T-helper 2 cell treated with Interferon-gamma antibody and Interleukin-4, amounts not matched to agents 5 μg/mL and 100 μg/mL, for 36 hours (primary cell): Measurements from ENCODE around the gene OR8H3.
"Not testable (repeated sequence)": the region's sequence is repeated elsewhere in the genome, so short reads cannot be mapped to it uniquely, and the experiment has no call there.

Experiments used
- DNase-seq: peaks from one replicate; pipeline ENCODE4 v3.0.0; 2021; ENCODE audit warnings: low spot score
- H3K27ac Mint-ChIP-seq: one replicate; pipeline ENCODE4 v1.8.0; 2021; ENCODE audit warnings: mild to moderate bottlenecking, mixed read lengths
- H3K27me3 Mint-ChIP-seq: one replicate; pipeline ENCODE4 v1.8.0; 2021; ENCODE audit warnings: low read depth, mixed read lengths
- H3K36me3 Mint-ChIP-seq: one replicate; pipeline ENCODE4 v1.8.0; 2021; ENCODE audit warnings: low read depth, mixed read lengths
- H3K4me1 Mint-ChIP-seq: one replicate; pipeline ENCODE4 v1.8.0; 2021; ENCODE audit warnings: low read depth, mixed read lengths
- H3K4me3 Mint-ChIP-seq: one replicate; pipeline ENCODE4 v1.8.0; 2022; ENCODE audit warnings: mild to moderate bottlenecking, moderate library complexity, mixed read lengths
- H3K9me3 Mint-ChIP-seq: one replicate; pipeline ENCODE4 v1.8.0; 2021; ENCODE audit warnings: mixed read lengths

Gene OR8H3, protein sequence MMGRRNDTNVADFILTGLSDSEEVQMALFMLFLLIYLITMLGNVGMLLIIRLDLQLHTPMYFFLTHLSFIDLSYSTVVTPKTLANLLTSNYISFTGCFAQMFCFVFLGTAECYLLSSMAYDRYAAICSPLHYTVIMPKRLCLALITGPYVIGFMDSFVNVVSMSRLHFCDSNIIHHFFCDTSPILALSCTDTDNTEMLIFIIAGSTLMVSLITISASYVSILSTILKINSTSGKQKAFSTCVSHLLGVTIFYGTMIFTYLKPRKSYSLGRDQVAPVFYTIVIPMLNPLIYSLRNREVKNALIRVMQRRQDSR

DNA sequence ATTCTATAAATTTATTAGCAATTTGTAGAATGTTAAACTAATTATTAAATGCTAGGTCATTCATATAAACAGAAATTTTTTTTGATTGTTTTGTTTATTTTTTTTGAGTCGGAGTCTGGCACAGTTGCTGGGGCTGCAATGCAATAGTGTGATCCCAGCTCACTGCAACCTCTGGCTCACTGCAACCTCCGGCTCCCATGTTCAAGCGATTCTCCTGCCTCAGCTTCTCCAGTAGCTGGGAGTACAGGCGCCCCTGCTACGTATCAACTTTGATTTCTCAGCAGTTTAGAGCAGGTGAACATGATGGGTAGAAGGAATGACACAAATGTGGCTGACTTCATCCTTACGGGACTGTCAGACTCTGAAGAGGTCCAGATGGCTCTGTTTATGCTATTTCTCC lies at the start of gene OR8H3:
Gene OR8H3 (plus strand): TSS at position 301 of the 400 bp plus-strand sequence. CDS start 0 bp downstream, at position 301.
- Mint-ChIP-seq H3K27me3 (no peaks in the 10 kb centered on the region), H3K4me3 (no peak within 1 kb of the TSS)

DNA sequence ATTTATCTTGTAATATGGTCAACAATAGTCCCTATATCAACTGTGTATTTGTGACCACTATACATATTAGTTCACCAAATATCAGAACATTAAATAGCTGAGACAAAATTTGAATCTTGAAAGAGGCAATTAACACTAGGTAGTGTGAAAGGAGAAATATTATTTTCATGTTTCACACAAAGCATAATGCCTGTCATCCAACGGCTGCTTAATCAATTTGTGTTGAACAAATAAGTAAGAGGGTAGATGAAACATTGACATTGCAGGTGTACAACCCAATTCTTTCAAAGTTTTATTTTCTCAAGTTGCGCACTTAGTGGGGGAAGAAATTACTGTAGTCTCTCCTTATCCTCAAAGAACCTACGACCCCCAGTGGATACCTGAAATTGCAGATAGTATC lies 32.5 kb upstream of the OR8H3 start:
- no peak overlapping the region for H3K4me3 Mint-ChIP-seq
- H3K27ac Mint-ChIP-seq = no peak overlapping the region
- no peaks in the 10 kb centered on the region for H3K4me1 Mint-ChIP-seq
- H3K36me3 Mint-ChIP-seq = no peaks in the 10 kb centered on the region
- DNase-seq = no peak
- no peaks in the 10 kb centered on the region for H3K27me3 Mint-ChIP-seq
- H3K9me3 Mint-ChIP-seq = peaks cover 31% of the 10 kb centered on the region

More for the DNA sequence above, at the start of gene OR8H3:
- Mint-ChIP-seq H3K27ac (no peak within 1 kb of the TSS), H3K9me3 (peaks cover 37% of the 10 kb centered on the region), H3K36me3 (no peaks in the 10 kb centered on the region), H3K4me1 (no peaks in the 10 kb centered on the region)
- DNase-seq = no peak

DNA sequence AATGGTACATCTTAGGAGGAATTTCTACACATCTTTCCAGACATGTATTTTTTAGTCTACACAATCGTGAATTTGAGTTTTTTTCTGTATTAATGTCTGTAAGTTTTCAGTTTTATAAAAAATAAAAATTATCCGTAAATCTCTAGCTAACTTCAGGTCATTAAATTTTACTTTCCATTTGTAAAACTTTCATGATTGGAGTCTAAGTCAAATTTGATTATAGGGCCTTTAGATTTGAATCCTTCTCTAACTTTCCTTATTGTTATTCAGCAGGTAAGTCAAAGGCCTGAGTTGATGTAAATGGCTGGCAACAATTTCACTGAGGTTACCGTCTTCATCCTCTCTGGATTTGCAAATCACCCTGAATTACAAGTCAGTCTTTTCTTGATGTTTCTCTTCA lies 29.2 kb upstream of the OR8H3 start, which contains the start of gene OR8I2:
Gene OR8I2 (plus strand): TSS at position 301 of the 400 bp plus-strand sequence. CDS start 0 bp downstream, at position 301.
- H3K9me3 Mint-ChIP-seq = peaks cover 31% of the 10 kb centered on the region
- H3K4me1 Mint-ChIP-seq = no peaks in the 10 kb centered on the region
- no peak for DNase-seq
- H3K36me3 Mint-ChIP-seq = no peaks in the 10 kb centered on the region
- no peak within 1 kb of the TSS for H3K27ac Mint-ChIP-seq
- no peaks in the 10 kb centered on the region for H3K27me3 Mint-ChIP-seq
- no peak within 1 kb of the TSS for H3K4me3 Mint-ChIP-seq

DNA sequence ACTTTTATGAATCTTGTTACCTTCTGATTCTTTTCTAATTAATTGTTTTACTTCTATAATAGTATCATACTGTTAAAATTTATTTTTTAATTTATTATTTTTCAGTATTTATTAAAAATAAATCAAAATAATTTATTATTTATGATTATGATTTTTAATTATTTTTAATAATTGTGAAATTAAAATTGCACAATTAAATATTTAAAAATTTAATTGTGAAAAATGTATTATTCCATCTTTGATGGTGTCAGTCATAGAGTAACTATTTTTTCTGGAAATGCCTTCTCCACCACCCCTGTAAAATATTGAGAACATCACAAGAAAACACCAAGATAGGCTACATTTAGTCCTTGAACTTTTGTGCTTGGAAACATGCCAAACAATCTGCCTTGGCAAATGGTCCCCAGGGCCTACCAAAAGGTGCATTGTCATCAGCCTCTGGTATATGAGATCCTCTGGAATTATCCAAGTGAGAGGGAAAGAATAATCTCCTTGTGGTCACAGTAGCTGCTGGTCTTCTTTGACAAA lies 18.9 kb upstream of the OR8H3 start, which contains the start of gene OR8H2:
Gene OR8H2 (plus strand): TSS at position 478 of the 528 bp plus-strand sequence. CDS start 1,356 bp downstream, outside the sequence.
- Mint-ChIP-seq H3K36me3 (no peaks in the 10 kb centered on the region), H3K27ac (no peak within 1 kb of the TSS), H3K27me3 (no peaks in the 10 kb centered on the region), H3K9me3 (peaks cover 24% of the 10 kb centered on the region), H3K4me1 (no peaks in the 10 kb centered on the region), H3K4me3 (no peak within 1 kb of the TSS)
- no peak for DNase-seq

GRCh38 chr11:56140151-56140661 lies 18.0 kb downstream of the OR8H3 start, which contains the start of gene OR8J3:
Gene OR8J3 (minus strand): TSS chr11:56140201. CDS start chr11:56137718, 2,483 bp downstream.
- no peaks in the 10 kb centered on the region for H3K36me3 Mint-ChIP-seq
- H3K9me3 Mint-ChIP-seq = peaks cover 50% of the 10 kb centered on the region
- no peak within 1 kb of the TSS for H3K27ac Mint-ChIP-seq

GRCh38 chr11:56143681-56144080 lies 21.5 kb downstream of the OR8H3 start:
- H3K27me3 Mint-ChIP-seq, DNase-seq, H3K27ac Mint-ChIP-seq, H3K4me3 Mint-ChIP-seq, H3K4me1 Mint-ChIP-seq, H3K36me3 Mint-ChIP-seq: not testable (repeated sequence)
- H3K9me3 Mint-ChIP-seq = peaks cover 48% of the 10 kb centered on the region

More at GRCh38 chr11:56140151-56140661, 18.0 kb downstream of the OR8H3 start, which contains the start of gene OR8J3:
- H3K4me3 Mint-ChIP-seq = no peak within 1 kb of the TSS
- no peaks in the 10 kb centered on the region for H3K27me3 Mint-ChIP-seq
- H3K4me1 Mint-ChIP-seq = no peaks in the 10 kb centered on the region
- no peak for DNase-seq

GRCh38 chr11:56151376-56151775 lies 29.2 kb downstream of the OR8H3 start:
- Mint-ChIP-seq H3K4me3 (no peak overlapping the region), H3K4me1 (no peaks in the 10 kb centered on the region), H3K9me3 (peaks cover 58% of the 10 kb centered on the region), H3K27ac (no peak overlapping the region), H3K27me3 (no peaks in the 10 kb centered on the region), H3K36me3 (no peaks in the 10 kb centered on the region)
- no peak for DNase-seq

GRCh38 chr11:56152333-56152732 lies 30.2 kb downstream of the OR8H3 start:
- Mint-ChIP-seq H3K9me3 (peaks cover 57% of the 10 kb centered on the region), H3K36me3 (no peaks in the 10 kb centered on the region), H3K27ac (no peak overlapping the region), H3K4me1 (no peaks in the 10 kb centered on the region), H3K4me3 (no peak overlapping the region), H3K27me3 (no peaks in the 10 kb centered on the region)
- DNase-seq = no peak

DNA sequence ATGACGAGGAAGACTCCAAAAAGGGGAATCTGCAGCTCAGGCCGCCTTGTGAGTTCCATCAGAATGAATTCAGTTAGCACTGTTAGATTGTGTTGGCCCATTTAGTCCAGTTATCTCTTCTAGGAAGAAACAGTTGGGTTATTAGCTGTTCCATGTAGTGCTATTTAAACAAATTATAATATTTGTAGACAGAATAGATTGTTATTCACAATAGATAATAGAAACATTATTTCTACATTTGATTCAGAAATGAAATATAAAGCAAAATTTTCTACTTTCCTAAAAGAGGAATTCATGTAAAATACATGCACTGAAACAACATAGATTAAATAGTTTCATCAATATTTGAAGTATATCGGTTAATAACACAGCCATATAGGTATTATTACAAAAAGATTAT lies 38.0 kb downstream of the OR8H3 start, which contains the start of gene OR8K5:
Gene OR8K5 (minus strand): TSS at position 101 of the 400 bp plus-strand sequence. CDS start 0 bp downstream, at position 101.
- no peaks in the 10 kb centered on the region for H3K36me3 Mint-ChIP-seq
- no peaks in the 10 kb centered on the region for H3K4me1 Mint-ChIP-seq
- DNase-seq = no peak
- H3K27me3 Mint-ChIP-seq = no peaks in the 10 kb centered on the region
- H3K27ac Mint-ChIP-seq = no peak within 1 kb of the TSS
- no peak within 1 kb of the TSS for H3K4me3 Mint-ChIP-seq
- H3K9me3 Mint-ChIP-seq = peaks cover 46% of the 10 kb centered on the region

DNA sequence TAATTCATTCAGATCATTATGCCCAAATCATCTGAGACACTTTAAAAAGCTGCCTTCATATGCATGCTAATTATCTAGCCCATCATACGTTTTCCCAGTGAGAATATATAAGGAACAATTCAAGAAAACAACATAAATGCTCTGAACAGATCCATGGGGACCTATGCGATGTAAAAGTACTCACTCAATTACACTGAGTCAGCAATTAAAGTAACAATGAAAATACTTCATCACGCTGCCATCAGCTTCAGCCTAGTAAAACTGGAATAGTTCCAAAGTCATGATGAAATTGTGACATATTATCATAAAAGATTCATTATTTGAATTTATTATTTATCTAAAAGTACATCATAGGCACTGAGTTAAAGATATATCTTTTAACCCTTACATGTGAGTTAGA lies 41.6 kb downstream of the OR8H3 start:
- Mint-ChIP-seq H3K9me3 (peaks cover 46% of the 10 kb centered on the region), H3K36me3 (no peaks in the 10 kb centered on the region), H3K27ac (no peak overlapping the region), H3K4me1 (no peaks in the 10 kb centered on the region), H3K27me3 (no peaks in the 10 kb centered on the region), H3K4me3 (no peak overlapping the region)
- DNase-seq = no peak

- no peaks in the 10 kb centered on the region for H3K27me3 Mint-ChIP-seq
Measured at GRCh38 chr11:56172256-56172830, 50.2 kb downstream of the OR8H3 start.

More at GRCh38 chr11:56172256-56172830, 50.2 kb downstream of the OR8H3 start:
- H3K4me1 Mint-ChIP-seq = no peaks in the 10 kb centered on the region
- no peak overlapping the region for H3K4me3 Mint-ChIP-seq
- peaks cover 40% of the 10 kb centered on the region for H3K9me3 Mint-ChIP-seq
- no peak for DNase-seq
- H3K27ac Mint-ChIP-seq = no peak overlapping the region
- H3K36me3 Mint-ChIP-seq = no peaks in the 10 kb centered on the region
